Measurements from ENCODE around the gene HTATIP2.

DNA sequence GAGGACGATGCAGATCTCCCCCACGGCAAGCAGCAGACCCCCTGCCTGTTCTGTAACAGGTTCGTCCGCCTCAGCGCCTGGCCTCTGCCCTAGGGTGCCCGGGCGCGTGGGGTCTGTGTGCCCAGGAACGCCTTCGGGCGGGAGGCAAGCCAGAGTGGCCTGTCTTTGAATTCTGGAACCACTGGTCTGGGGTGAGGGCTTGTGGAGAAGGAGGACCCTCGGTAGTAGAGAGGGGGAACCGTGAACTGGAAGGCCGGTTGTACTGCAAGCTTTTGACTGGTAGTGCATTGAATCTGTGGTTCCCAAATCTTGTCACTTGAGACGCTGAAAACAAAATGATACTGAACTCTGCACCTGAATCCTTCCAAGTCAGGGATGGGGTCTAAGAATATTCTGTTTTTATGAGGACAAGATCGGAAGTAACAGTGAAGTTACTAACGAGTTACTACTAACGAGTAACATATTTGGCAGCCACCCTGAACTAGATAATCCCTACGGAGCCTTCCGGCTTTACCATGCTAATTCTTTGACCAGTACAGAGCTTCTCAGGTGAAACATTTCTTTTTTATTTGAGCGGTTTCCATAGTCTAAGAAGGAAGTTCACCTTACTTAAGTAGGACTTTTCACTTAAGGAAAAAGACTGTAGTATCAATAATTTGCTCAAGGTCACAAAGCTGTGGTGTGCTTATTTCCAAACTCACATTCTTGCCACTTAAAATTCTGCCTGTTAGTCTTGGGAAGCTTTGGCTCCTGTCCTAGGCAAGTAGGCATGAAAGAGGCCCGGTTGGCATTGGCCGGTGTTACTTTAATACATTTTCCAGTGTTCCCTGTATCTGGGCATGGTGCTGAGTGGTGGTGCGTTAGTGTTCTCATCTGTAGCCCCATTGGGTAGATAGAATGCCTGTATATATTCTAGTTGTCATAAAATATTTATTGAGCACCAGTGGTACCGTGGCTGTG lies 24.9 kb downstream of the HTATIP2 start:
- TF ChIP-seq RAD21 (conservative IDR thresholded peaks at IDR 0.05 in 1 of 2, IDR thresholded peaks at IDR 0.05 in 1 of 2) (no peak), CTCF (IDR thresholded peaks at IDR 0.05) (no peak), RARB (CRISPR knock-in tag; IDR thresholded peaks at IDR 0.05) (no peak), POLR2A (IDR thresholded peaks at IDR 0.05; ENCODE audit: low read length) (no peak), USF2 (IDR thresholded peaks at IDR 0.05) (no peak), MYC (IDR thresholded peaks at IDR 0.05; ENCODE audit: borderline replicate concordance, low read length) (no peak), ZFP36 (IDR thresholded peaks at IDR 0.05; ENCODE audit: borderline replicate concordance, partially characterized antibody) (no peak)

Data from A549 (cell line).